Activated B cell treated with CpG ODN at 0.5 μM for 24 hours (primary cell): ENCODE results near the gene G3BP1. TPM values are rescaled to one million over a fixed set of nuclear protein-coding genes. Genes with fewer than 3 reads are reported as not detected.

Source experiments
- ATAC-seq: fragments of 200-7000 bp; cut with Tn5 transposase; one replicate; pipeline ENCODE4 v1.10.0; 2021; ENCODE audit warnings: low read depth, mild to moderate bottlenecking, moderate library complexity
- CTCF ChIA-PET: fragments of 350-600 bp; sonication (Branson Sonifier 250); formaldehyde crosslinking; loops from one replicate; lab custom pipeline; 2021; ENCODE audit warnings: antibody characterized with exemption; lab: Charles Lee
- POLR2A ChIA-PET: fragments of 350-600 bp; sonication (Branson Sonifier 250); formaldehyde crosslinking; loops from one replicate; lab custom pipeline; 2021; ENCODE audit warnings: antibody characterized with exemption; lab: Charles Lee
- DNase-seq: peaks from one replicate; pipeline ENCODE4 v3.0.0; 2022
- H3K27ac Mint-ChIP-seq: one replicate; pipeline ENCODE4 v1.8.0; 2020; ENCODE audit warnings: mixed read lengths
- H3K27me3 Mint-ChIP-seq: one replicate; pipeline ENCODE4 v1.8.0; 2021; ENCODE audit warnings: mixed read lengths
- H3K36me3 Mint-ChIP-seq: one replicate; pipeline ENCODE4 v1.8.0; 2021; ENCODE audit warnings: low read depth, mixed read lengths
- H3K4me1 Mint-ChIP-seq: one replicate; pipeline ENCODE4 v1.8.0; 2021; ENCODE audit warnings: mixed read lengths
- H3K4me3 Mint-ChIP-seq: one replicate; pipeline ENCODE4 v1.8.0; 2020; ENCODE audit warnings: mild to moderate bottlenecking, mixed read lengths
- H3K9me3 Mint-ChIP-seq: one replicate; pipeline ENCODE4 v1.8.0; 2020; ENCODE audit warnings: mixed read lengths
- CTCF ChIP-seq: fragments of 200-600 bp; IDR thresholded peaks from one replicate; pipeline ENCODE4 v1.8.0; 2022; ENCODE audit warnings: antibody characterized with exemption, mild to moderate bottlenecking
- intact Hi-C: fragments of 100-400 bp; cut with micrococcal nuclease; formaldehyde crosslinking; loops from one replicate; pipeline ENCODE4 v1.15.1; 2024
- total RNA-seq: library from RNA; stranded (reverse); gene quantifications from 2 replicates; pipeline ENCODE4 v1.2.3, GENCODE V29; 2022

The G3BP1 gene
- total RNA-seq, 1 donor from 2014 or later: 227 TPM

GRCh38 chr5:151750121-151750520 is 21.6 kb upstream of the G3BP1 start:
- DNase-seq (no peak), ATAC-seq (no peak)
- Mint-ChIP-seq H3K9me3 (no peaks in the 10 kb centered on the region), H3K27me3 (no peaks in the 10 kb centered on the region), H3K27ac (peak overlapping the region; percentile 88), H3K4me1 (peaks cover 35% of the 10 kb centered on the region), H3K36me3 (peaks cover 40% of the 10 kb centered on the region), H3K4me3 (peak overlapping the region; percentile 61)
- POLR2A ChIA-PET: interaction anchor here (0.6 to 7.2 kb wide), 6 partner anchors 8 to 1263 kb away, joined by 3 to 112 read pairs (median 6); partner anchors contain the start of genes ATOX1 and G3BP1
- CTCF ChIA-PET: interaction anchor here (1.1 to 1.3 kb wide), 2 partner anchors 9 to 21 kb away, joined by 4 to 6 read pairs; partner anchors contain the start of gene G3BP1
- TF ChIP-seq CTCF: no peak
- intact Hi-C loops: no loop called here

- no peaks in the 10 kb centered on the region for H3K9me3 Mint-ChIP-seq
- ChIA-PET CTCF (interaction anchor here (0.7 to 3.0 kb wide), 4 partner anchors 11 to 99 kb away, joined by 3 to 12 read pairs (median 6); no protein-coding TSS in a partner anchor), POLR2A (interaction anchor here (0.7 to 7.2 kb wide), 2 partner anchors 20 to 1390 kb away, joined by 5 to 112 read pairs; partner anchors contain the start of gene G3BP1)
- DNase-seq (no peak), ATAC-seq (no peak)
- no peak for TF ChIP-seq CTCF
- H3K27me3 Mint-ChIP-seq: no peaks in the 10 kb centered on the region
- H3K27ac Mint-ChIP-seq: no peak overlapping the region
- H3K4me3 Mint-ChIP-seq: no peak overlapping the region
- H3K36me3 Mint-ChIP-seq: peaks cover 32% of the 10 kb centered on the region
- intact Hi-C loops: no loop called here
- H3K4me1 Mint-ChIP-seq: peaks cover 34% of the 10 kb centered on the region
Measured at GRCh38 chr5:151751091-151751490, 20.7 kb upstream of the G3BP1 start.

GRCh38 chr5:151751593-151751992 is 20.2 kb upstream of the G3BP1 start:
- CTCF ChIA-PET: interaction anchor here (0.7 to 3.0 kb wide), 4 partner anchors 11 to 99 kb away, joined by 3 to 12 read pairs (median 6); no protein-coding TSS in a partner anchor
- Mint-ChIP-seq H3K27ac (no peak overlapping the region), H3K4me3 (no peak overlapping the region), H3K36me3 (peaks cover 29% of the 10 kb centered on the region), H3K9me3 (no peaks in the 10 kb centered on the region), H3K27me3 (no peaks in the 10 kb centered on the region), H3K4me1 (peaks cover 36% of the 10 kb centered on the region)
- intact Hi-C loops: no loop called here
- POLR2A ChIA-PET: interaction anchor here (0.7 to 7.2 kb wide), 2 partner anchors 20 to 1390 kb away, joined by 5 to 112 read pairs; partner anchors contain the start of gene G3BP1
- no peak for TF ChIP-seq CTCF
- DNase-seq: no peak
- ATAC-seq: no peak

- peaks cover 24% of the 10 kb centered on the region for H3K36me3 Mint-ChIP-seq
- no peak overlapping the region for H3K4me3 Mint-ChIP-seq
- H3K4me1 Mint-ChIP-seq: peaks cover 44% of the 10 kb centered on the region
- DNase-seq: no peak
- CTCF ChIA-PET: interaction anchor here (1.2 kb wide), 1 partner anchor 15 kb away, joined by 4 read pairs; no protein-coding TSS in a partner anchor
- ATAC-seq: no peak
- intact Hi-C loops: loop anchor here (5.0 kb wide), 2 partner anchors 33 to 543 kb away; no protein-coding TSS in a partner anchor
- H3K27me3 Mint-ChIP-seq: no peaks in the 10 kb centered on the region
- POLR2A ChIA-PET: interaction anchor here (0.7 to 4.5 kb wide), 2 partner anchors 16 to 1308 kb away, joined by 8 to 134 read pairs; partner anchors contain the start of gene G3BP1
- no peak for TF ChIP-seq CTCF
- no peak overlapping the region for H3K27ac Mint-ChIP-seq
- no peaks in the 10 kb centered on the region for H3K9me3 Mint-ChIP-seq
Measured at GRCh38 chr5:151755383-151755782, 16.4 kb upstream of the G3BP1 start.
